IPS DF 4.7 (cell line): Measurements from ENCODE around the gene FNDC3A.

Experiments
- DNase-seq: peaks from one replicate; pipeline ENCODE4 v3.0.0-alpha.2; 2013; ENCODE audit warnings: low spot score; ENCODE audit errors: extremely low read depth

FNDC3A gene

DNA sequence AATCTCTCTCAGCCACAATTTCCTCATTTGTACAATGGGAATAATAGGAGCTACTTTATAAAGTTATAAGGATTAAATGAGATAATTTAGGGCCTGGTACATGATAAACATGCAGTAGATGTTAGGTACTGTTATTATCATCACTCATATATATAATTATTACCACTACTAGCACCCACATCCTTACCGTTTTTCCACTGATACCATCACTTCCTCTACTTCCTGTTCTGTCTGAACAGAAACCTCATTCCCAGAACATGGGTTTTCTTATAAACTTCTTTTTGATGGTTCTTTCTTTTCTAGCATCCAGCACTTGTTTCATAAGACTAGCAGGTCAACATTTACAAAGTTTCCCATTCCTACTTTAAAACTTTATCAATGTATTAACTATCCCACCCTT lies 278.3 kb downstream of the FNDC3A start:
- no peak for DNase-seq

- DNase-seq, result no peak
These were observed 281.1 kb downstream of the FNDC3A start for GRCh38 chr13:49256841-49257240.

DNA sequence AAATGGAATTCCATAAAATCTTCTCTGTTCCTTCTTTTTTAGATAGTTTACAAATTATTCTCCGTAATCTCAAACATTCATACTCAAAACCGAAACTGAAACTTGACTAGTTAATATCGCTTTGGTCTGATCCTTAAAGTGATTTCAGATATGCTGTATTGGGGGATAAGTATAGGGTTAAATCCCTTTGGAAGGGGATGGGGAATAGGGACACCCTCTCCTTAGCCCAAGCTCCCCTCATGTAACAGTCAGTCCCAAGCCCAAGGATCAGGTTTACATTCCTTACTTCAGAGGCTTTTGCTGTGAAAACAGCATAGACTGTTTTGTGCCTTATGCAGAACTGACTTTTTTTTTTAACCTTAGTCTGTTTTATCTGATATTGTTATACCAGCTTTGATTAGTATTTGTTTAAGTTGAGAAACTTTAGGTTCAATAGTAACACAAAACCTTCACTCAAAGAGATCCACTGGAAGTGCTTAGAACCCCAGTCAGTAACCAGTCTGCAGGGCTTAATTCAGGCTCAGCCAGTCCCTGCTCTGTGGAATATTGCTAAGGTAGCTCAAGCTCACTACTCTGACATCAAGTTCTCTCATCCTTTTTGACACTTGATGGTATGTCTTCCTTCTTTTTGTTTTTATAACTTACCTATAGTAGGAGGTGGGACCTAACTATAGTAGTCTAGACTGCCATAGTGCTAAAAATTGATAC lies 282.5 kb downstream of the FNDC3A start:
- no peak for DNase-seq
